LNCaP clone FGC (cell line): ENCODE results near the gene POU3F1.

Experiments used
- DNase-seq: peaks from one replicate; pipeline ENCODE4 v3.0.0-alpha.2; 2011; ENCODE audit warnings: low read depth
- H3K4me3 ChIP-seq: 2 replicates; pipeline ENCODE4 v1.5.1; 2011; ENCODE audit warnings: mild to moderate bottlenecking, low read depth, low read length, control low read depth
- TF ChIP-seq, protein P1 (sequence below): IDR thresholded peaks from 2 replicates; pipeline ENCODE4 v1.5.1; 2012; ENCODE audit warnings: mild to moderate bottlenecking; ENCODE audit not compliant: control insufficient read depth, insufficient read depth; ENCODE audit errors: extremely low read depth

POU3F1 gene

DNA sequence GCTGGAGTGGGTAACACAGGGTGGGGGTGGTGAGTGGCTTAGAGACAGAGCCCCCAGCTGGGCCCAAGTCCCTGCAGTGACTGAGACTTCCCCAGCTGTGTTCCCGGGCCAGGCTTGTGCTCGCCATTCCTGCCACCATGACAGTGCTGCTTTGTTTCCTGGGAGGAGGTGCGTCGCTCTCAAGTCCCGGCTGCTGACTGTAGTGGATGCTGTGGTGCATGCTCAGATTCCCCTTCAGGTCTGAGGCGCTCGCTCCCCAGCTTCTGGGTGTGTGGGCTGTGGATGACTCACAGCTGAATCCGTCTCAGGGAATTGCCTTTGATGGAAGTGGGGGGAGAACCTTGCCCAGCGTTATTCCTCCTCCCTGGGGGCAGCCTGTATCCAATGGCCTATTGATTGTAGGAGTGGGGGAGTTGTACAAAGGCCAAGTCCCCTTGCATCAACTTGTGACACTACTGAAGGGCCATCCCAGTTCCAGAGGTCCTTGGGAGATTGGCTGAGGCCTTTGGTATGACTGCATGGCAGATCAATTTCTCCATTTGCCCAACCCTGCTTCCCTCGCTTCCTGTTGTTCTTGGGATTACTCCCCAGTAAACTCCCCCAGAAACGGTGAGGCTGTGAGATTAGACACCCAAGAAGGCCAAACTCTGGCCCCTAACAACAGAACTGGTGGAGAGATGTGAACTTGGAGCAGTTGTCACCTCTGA, 17.8 kb upstream of the POU3F1 start:
- no peak overlapping the region for H3K4me3 ChIP-seq
- TF ChIP-seq, protein P1, sequence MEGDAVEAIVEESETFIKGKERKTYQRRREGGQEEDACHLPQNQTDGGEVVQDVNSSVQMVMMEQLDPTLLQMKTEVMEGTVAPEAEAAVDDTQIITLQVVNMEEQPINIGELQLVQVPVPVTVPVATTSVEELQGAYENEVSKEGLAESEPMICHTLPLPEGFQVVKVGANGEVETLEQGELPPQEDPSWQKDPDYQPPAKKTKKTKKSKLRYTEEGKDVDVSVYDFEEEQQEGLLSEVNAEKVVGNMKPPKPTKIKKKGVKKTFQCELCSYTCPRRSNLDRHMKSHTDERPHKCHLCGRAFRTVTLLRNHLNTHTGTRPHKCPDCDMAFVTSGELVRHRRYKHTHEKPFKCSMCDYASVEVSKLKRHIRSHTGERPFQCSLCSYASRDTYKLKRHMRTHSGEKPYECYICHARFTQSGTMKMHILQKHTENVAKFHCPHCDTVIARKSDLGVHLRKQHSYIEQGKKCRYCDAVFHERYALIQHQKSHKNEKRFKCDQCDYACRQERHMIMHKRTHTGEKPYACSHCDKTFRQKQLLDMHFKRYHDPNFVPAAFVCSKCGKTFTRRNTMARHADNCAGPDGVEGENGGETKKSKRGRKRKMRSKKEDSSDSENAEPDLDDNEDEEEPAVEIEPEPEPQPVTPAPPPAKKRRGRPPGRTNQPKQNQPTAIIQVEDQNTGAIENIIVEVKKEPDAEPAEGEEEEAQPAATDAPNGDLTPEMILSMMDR: no peak
- DNase-seq: no peak

DNA sequence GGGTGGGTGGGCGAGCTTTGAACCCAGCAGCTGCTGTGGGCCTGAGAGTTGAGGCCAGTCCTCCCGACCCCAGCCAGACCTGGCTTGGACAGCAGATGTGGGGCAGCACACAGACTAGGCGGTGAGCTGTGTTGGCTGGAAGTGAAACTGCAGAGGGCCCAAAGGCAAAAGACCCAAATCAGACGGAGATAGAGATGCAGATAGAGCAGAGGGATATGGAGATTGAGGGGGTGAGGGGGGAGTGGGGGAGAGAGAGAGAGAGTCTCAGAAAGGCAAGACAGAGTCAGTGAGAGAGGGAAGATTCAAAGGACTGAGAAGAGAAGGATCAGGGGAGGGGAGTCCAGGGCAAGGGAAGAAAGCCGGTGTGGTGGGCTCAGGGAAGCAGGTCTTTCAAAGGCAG, 17.0 kb upstream of the POU3F1 start:
- H3K4me3 ChIP-seq: no peak overlapping the region
- TF ChIP-seq, protein P1: no peak
- DNase-seq: no peak

DNA sequence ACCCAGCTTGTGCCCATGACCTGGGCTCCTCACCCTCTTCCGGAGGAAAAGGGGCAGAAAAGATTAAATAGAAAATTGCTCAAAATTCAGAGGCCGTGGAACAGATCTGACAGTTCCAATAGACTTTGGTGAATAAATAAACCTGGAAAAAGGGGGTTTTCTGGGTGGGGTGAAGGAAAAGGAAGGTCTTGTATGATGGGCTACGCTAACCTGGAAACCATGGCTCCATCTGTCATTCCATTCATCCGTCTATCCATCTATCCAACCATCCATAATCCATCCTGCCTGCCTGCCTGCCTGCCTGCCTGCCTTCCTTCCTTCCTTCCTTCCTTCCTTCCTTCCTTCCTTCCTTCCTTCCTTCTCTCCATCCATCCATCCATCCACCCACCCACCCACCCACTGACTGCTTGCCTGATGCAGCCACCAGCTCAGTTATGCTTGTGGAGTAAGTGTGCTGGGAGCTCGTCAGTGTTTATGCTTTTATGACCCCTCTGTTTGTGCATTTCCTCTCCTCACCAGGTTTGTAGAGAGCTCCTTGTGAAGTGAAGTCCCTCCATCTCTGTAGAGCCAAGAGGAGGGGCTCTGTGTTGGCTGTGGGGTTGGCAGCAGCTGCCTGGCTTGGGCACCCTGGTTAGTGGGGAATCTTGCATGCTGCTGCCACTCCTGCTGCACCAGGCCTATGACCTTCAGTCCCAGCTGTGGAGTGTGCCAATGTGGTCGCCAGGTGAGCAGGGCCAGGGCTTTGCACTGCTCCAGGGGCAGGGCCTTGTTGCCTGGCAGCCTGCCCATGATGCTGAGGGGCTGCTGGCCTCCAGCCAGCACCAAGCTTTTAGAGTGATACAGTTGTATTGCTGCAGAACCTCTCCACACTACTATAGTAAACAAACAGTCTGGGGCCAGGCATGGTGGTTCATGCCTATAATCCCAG, 16.0 kb upstream of the POU3F1 start:
- TF ChIP-seq, protein P1: no peak
- DNase-seq: no peak
- H3K4me3 ChIP-seq: no peak overlapping the region

DNA sequence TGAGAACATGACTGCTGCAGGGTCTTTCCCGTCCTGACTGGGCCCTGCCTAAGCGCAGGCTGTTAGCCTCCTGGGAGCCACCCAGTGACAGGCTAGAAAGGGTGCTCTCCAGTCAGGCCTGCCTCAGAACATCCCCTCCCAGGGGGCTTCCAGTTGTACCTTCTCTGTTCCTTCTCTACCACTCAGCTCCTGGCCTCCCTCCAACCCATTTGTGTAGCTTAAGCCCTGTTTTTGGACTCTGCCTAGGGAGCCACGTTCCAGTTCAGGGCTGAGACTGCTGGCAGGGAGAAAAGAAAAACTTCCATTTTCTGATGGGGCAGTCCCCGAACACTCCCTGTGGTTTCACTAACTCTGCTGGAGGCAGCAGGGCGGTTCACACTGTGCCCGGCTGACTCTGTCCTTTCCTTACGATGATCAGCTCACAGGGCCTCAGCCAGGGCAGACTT, 15.3 kb upstream of the POU3F1 start:
- TF ChIP-seq, protein P1: no peak

DNA sequence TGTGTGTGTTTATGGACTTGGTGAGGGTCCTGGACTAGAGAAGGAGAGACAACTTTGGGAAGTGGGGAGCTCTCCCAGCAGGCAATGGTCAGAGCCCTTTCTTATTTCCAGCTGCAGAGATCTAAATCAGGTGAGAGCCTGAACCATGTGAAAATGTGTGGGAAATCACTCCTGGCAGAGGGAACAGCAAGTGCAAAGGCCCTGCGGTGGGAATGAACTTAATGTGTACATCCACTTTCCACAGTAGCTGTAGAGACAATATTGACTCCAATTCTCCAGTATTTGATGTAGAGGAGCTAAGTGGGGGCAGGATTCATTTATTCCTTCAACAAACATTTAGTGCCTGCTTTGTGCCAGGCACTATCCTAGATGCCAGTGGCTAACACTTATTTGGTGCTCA, 14.7 kb upstream of the POU3F1 start:
- TF ChIP-seq, protein P1: no peak
- H3K4me3 ChIP-seq: no peak overlapping the region
- no peak for DNase-seq

More for the DNA sequence above, 15.3 kb upstream of the POU3F1 start:
- no peak for DNase-seq
- no peak overlapping the region for H3K4me3 ChIP-seq

DNA sequence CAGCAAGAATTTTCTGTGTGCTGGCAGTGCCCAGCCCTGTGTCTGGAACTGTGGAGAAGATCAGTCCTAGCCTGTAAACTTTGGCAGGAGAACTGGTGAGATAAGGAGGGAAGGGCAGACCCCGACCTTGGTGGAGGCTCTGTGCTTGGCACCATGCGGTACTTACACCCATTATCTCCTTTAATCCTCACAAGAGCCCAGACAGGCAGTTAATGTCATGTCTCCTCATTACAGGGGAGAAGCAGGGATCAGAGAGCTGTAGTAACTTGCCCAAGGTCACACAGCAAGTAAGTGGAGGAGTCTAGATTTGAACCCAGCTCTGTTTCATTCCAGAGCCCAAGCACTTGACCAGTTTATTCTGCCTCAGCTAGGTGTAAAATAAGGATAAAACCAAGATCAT, 13.9 kb upstream of the POU3F1 start:
- no peak overlapping the region for H3K4me3 ChIP-seq
- TF ChIP-seq, protein P1: no peak
- no peak for DNase-seq
